H1 (cell line): ENCODE data around the gene PWP1. TPM values are rescaled to one million over a fixed set of nuclear protein-coding genes. Genes with fewer than 3 reads are reported as not detected.

Experiments
- CTCF ChIA-PET: fragments of 300-600 bp; sonication (Branson Sonifier 250); formaldehyde crosslinking; loops from one replicate; lab custom pipeline; 2021; ENCODE audit not compliant: partially characterized antibody; lab: Charles Lee
- POLR2A ChIA-PET: fragments of 300-600 bp; sonication (Branson Sonifier 250); formaldehyde crosslinking; loops from one replicate; lab custom pipeline; 2021; ENCODE audit warnings: inconsistent platforms; ENCODE audit not compliant: partially characterized antibody; lab: Charles Lee
- DNase-seq, 2 experiments: peaks; one replicate each; pipeline versions ENCODE4 v3.0.0 to v3.0.0-alpha.2; 2010 to 2022; ENCODE audit warnings: low spot score in 2 of 2, low read depth in 1 of 2, mixed read lengths in 1 of 2
- FAIRE-seq: peaks from 2 replicates; lab custom pipeline; 2011; peaks lifted over from hg19 to GRCh38; lab: Jason Lieb, UNC
- H2AFZ ChIP-seq: 2 replicates; pipeline ENCODE4 v1.8.1; 2012; ENCODE audit warnings: low read length, inconsistent platforms
- H2AK5ac ChIP-seq: 2 replicates; pipeline ENCODE4 v1.6.1; 2013; ENCODE audit warnings: low read depth, low read length
- H2BK120ac ChIP-seq: replicated peaks from 2 replicates; pipeline ENCODE3; 2013; ENCODE audit warnings: low read depth, low read length, inconsistent platforms
- H2BK12ac ChIP-seq: 2 replicates; pipeline ENCODE4 v1.6.1; 2013; ENCODE audit warnings: low read depth, low read length
- H2BK15ac ChIP-seq: 2 replicates; pipeline ENCODE4 v1.6.1; 2013; ENCODE audit warnings: low read length
- H2BK20ac ChIP-seq: 2 replicates; pipeline ENCODE4 v1.6.1; 2013; ENCODE audit warnings: low read length
- H2BK5ac ChIP-seq: 2 replicates; pipeline ENCODE4 v1.6.1; 2013; ENCODE audit warnings: low read depth, low read length
- H3K14ac ChIP-seq: 2 replicates; pipeline ENCODE4 v1.6.1; 2013; ENCODE audit warnings: inconsistent platforms; ENCODE audit not compliant: insufficient read length
- H3K18ac ChIP-seq: 2 replicates; pipeline ENCODE4 v1.6.1; 2013; ENCODE audit warnings: low read length; ENCODE audit errors: extremely low read depth
- H3K23ac ChIP-seq: 2 replicates; pipeline ENCODE4 v1.6.1; 2013; ENCODE audit warnings: inconsistent platforms; ENCODE audit not compliant: insufficient read length
- H3K23me2 ChIP-seq: 2 replicates; pipeline ENCODE4 v1.6.1; 2013; ENCODE audit warnings: low read depth, low read length
- H3K27ac ChIP-seq: 2 replicates; pipeline ENCODE4 v1.6.1; 2011; ENCODE audit warnings: low read depth, low read length, inconsistent platforms
- H3K27me3 ChIP-seq, 4 experiments: replicated peaks in 1 of 4; 1 replicate in 1 of 4; 2 replicates in 3 of 4; pipeline versions ENCODE4 v1.6.1 to v1.8.1; 2011 to 2013; ENCODE audit warnings: low read length in 3 of 4, mild to moderate bottlenecking in 3 of 4, inconsistent platforms in 2 of 4, mixed read lengths in 2 of 4, moderate library complexity in 1 of 4; ENCODE audit not compliant: control insufficient read depth in 3 of 4, insufficient read depth in 3 of 4; ENCODE audit errors: extremely low read depth in 1 of 4
- H3K36me3 ChIP-seq, 4 experiments: 2 replicates each; pipeline versions ENCODE4 v1.6.1 to v1.8.1; 2011 to 2013; ENCODE audit warnings: mild to moderate bottlenecking in 4 of 4, low read length in 3 of 4, moderate library complexity in 2 of 4, control low read depth in 1 of 4, inconsistent platforms in 1 of 4; ENCODE audit not compliant: insufficient read depth in 4 of 4, control insufficient read depth in 2 of 4
- H3K4ac ChIP-seq: replicated peaks from 2 replicates; pipeline ENCODE3; 2013; ENCODE audit warnings: low read length, low read depth, mixed read lengths, inconsistent platforms; ENCODE audit not compliant: insufficient read length
- H3K4me1 ChIP-seq, 4 experiments: replicated peaks in 1 of 4; 1 replicate in 1 of 4; 2 replicates in 3 of 4; pipeline versions ENCODE4 v1.6.1 to v1.8.1; 2011 to 2013; ENCODE audit warnings: low read length in 3 of 4, inconsistent platforms in 2 of 4, mixed read lengths in 1 of 4; ENCODE audit not compliant: insufficient read depth in 4 of 4, control insufficient read depth in 3 of 4
- H3K4me2 ChIP-seq, 2 experiments: 2 replicates each; pipeline versions ENCODE4 v1.6.1 to v1.8.1; 2011 to 2013; ENCODE audit warnings: low read depth in 2 of 2, low read length in 2 of 2, control low read depth in 1 of 2, inconsistent platforms in 1 of 2, mild to moderate bottlenecking in 1 of 2; ENCODE audit not compliant: insufficient read depth in 1 of 2
- H3K4me3 ChIP-seq, 4 experiments: fragments of 200-600, 300-600 bp in 1 of 4; sonication (generic), shearing (Covaris generic), sonication (Bioruptor Twin) in 1 of 4; 2 replicates each; pipeline versions ENCODE4 v1.5.1 to v1.8.1; 2011 to 2016; ENCODE audit warnings: low read length in 4 of 4, low read depth in 3 of 4, control low read depth in 2 of 4, inconsistent platforms in 2 of 4, mild to moderate bottlenecking in 2 of 4, mixed read lengths in 1 of 4, moderate library complexity in 1 of 4; ENCODE audit not compliant: insufficient read depth in 2 of 4; ENCODE audit errors: extremely low read depth in 1 of 4
- H3K56ac ChIP-seq: replicated peaks from 2 replicates; pipeline ENCODE3; 2013; ENCODE audit warnings: low read depth, mild to moderate bottlenecking, mixed read lengths, low read length, inconsistent platforms; ENCODE audit not compliant: insufficient read length
- H3K79me1 ChIP-seq: 2 replicates; pipeline ENCODE4 v1.6.1; 2013; ENCODE audit warnings: low read depth, low read length, control low read depth
- H3K79me2 ChIP-seq, 2 experiments: 2 replicates each; pipeline versions ENCODE4 v1.6.1 to v1.8.1; 2012 to 2013; ENCODE audit warnings: low read length in 2 of 2, mild to moderate bottlenecking in 2 of 2, inconsistent platforms in 1 of 2; ENCODE audit not compliant: insufficient read depth in 2 of 2, control insufficient read depth in 1 of 2
- H3K9ac ChIP-seq, 4 experiments: replicated peaks in 1 of 4; 1 replicate in 1 of 4; 2 replicates in 3 of 4; pipeline versions ENCODE4 v1.6.1 to v1.8.1; 2011 to 2013; ENCODE audit warnings: low read depth in 3 of 4, low read length in 3 of 4, control low read depth in 2 of 4, mild to moderate bottlenecking in 2 of 4, moderate library complexity in 2 of 4, inconsistent platforms in 1 of 4; ENCODE audit errors: extremely low read depth in 1 of 4
- H3K9me3 ChIP-seq, 2 experiments: 2 replicates each; pipeline versions ENCODE4 v1.6.1 to v1.8.1; 2012 to 2013; ENCODE audit warnings: mild to moderate bottlenecking in 2 of 2, moderate library complexity in 2 of 2, control low read depth in 1 of 2, inconsistent platforms in 1 of 2, low read depth in 1 of 2, low read length in 1 of 2, mixed read lengths in 1 of 2; ENCODE audit not compliant: insufficient read depth in 2 of 2
- H4K20me1 ChIP-seq, 2 experiments: replicated peaks in 1 of 2; 2 replicates each; pipeline versions ENCODE3 to v1.8.1; 2011 to 2013; ENCODE audit warnings: inconsistent platforms in 2 of 2, low read length in 2 of 2, mild to moderate bottlenecking in 1 of 2; ENCODE audit not compliant: insufficient read depth in 2 of 2, control insufficient read depth in 1 of 2
- H4K5ac ChIP-seq: 2 replicates; pipeline ENCODE4 v1.6.1; 2013; ENCODE audit warnings: low read length, low read depth, mixed read lengths, inconsistent platforms; ENCODE audit not compliant: insufficient read length
- H4K8ac ChIP-seq: 2 replicates; pipeline ENCODE4 v1.8.0; 2013; ENCODE audit warnings: mild to moderate bottlenecking, moderate library complexity, low read length, inconsistent platforms; ENCODE audit not compliant: insufficient read depth; ENCODE audit errors: extremely low read depth
- H4K91ac ChIP-seq: replicated peaks from 2 replicates; pipeline ENCODE3; 2013; ENCODE audit warnings: low read length, mixed read lengths, inconsistent platforms; ENCODE audit not compliant: insufficient read length
- ASH2L ChIP-seq: fragments of 200-600, 300-600 bp; sonication (generic); IDR thresholded peaks from one replicate; pipeline ENCODE4 v1.7.1; 2017; ENCODE audit warnings: low read length
- ATF3 ChIP-seq: IDR thresholded peaks from 2 replicates; pipeline ENCODE4 v1.6.1; 2011; ENCODE audit warnings: low read depth, mild to moderate bottlenecking, low read length; ENCODE audit not compliant: insufficient read depth
- HDAC2 ChIP-seq, 2 experiments: fragments of 300-600 bp in 1 of 2; sonication (generic) in 1 of 2; IDR thresholded peaks; 2 replicates each; pipeline ENCODE4 v1.6.1; 2011 to 2012; ENCODE audit warnings: low read depth in 2 of 2, low read length in 2 of 2, mild to moderate bottlenecking in 2 of 2, moderate library complexity in 2 of 2, borderline replicate concordance in 1 of 2, inconsistent platforms in 1 of 2
- RAD21 ChIP-seq, 2 experiments: IDR thresholded peaks in 1 of 2; conservative IDR thresholded peaks in 1 of 2; 2 replicates each; pipeline ENCODE4 v1.6.1; 2011; ENCODE audit warnings: low read depth in 2 of 2, low read length in 2 of 2, improper control_type of control experiment in 1 of 2, inconsistent platforms in 1 of 2, mild to moderate bottlenecking in 1 of 2, moderate library complexity in 1 of 2
- SAP30 ChIP-seq: fragments of 300-600 bp; sonication (generic); IDR thresholded peaks from 2 replicates; pipeline ENCODE4 v1.7.1; 2012; ENCODE audit warnings: low read length, moderate library complexity, mild to moderate bottlenecking, inconsistent platforms; ENCODE audit not compliant: insufficient read depth, insufficient replicate concordance
- TAF7 ChIP-seq: optimal IDR thresholded peaks from 2 replicates; pipeline ENCODE3; 2011; ENCODE audit warnings: low read depth, mild to moderate bottlenecking, inconsistent platforms, low read length, moderate library complexity, borderline replicate concordance
- WGBS, 2 experiments: shearing (Covaris generic) in 1 of 2; methylation state at CpG; one replicate each; pipeline versions ENCODE4 v1.1.6 to v1.1.7; 2013 to 2015; ENCODE audit warnings: low lambda C conversion rate in 2 of 2, mixed read lengths in 2 of 2, inconsistent platforms in 1 of 2, low coverage in 1 of 2, missing lambda C conversion rate in 1 of 2; ENCODE audit not compliant: insufficient replicate concordance in 2 of 2, insufficient coverage in 1 of 2, insufficient read length in 1 of 2; ENCODE audit errors: extremely low coverage in 1 of 2, missing lambda C conversion rate in 1 of 2; 5-methylcytosine and 5-hydroxymethylcytosine counted together
- polyA plus RNA-seq, 7 experiments: library from polyadenylated mRNA; depleted of rRNA in 3 of 7; stranded (reverse) in 5 of 7; unstranded in 2 of 7; fragments of >200 nt in 5 of 7; fragments of 200-250 nt in 2 of 7; gene quantifications; 1 replicate in 5 of 7; 2 replicates in 1 of 7; 4 replicates in 1 of 7; pipeline versions ENCODE4 v1.2.1 to v1.2.3, GENCODE V29; 2011 to 2013; ENCODE audit warnings: missing spikeins in 2 of 7, mixed read lengths in 2 of 7
- total RNA-seq: library from RNA; stranded (reverse); fragmentation: NEBNext Ultra II Directional; extraction: Animal tissue kit (Norgen Biotek cat#: 25700); gene quantifications from 2 replicates; pipeline ENCODE4 v1.2.1, GENCODE V29; 2021

Gene PWP1
- total and polyA plus RNA-seq, 2 of the 8 experiments (the other 6 are each of a cell fraction or from before 2014, with no cell fraction given): 57.8 to 78.5 TPM

GRCh38 chr12:107761502-107761904 is 75.9 kb downstream of the PWP1 start:
- Histone ChIP-seq H3K27me3 (no peaks in the 10 kb centered on the region), H3K79me2 (peaks cover 6 to 30% of the 10 kb centered on the region in 2 experiments; a peak in 3 of 4 replicates), H2BK120ac (no peak overlapping the region), H3K14ac (no peak overlapping the region), H4K5ac (no peak overlapping the region), H3K4me2 (peak overlapping the region; percentile 99), H4K20me1 (peaks cover 0 to 2% of the 10 kb centered on the region in 2 experiments), H3K27ac (no peak overlapping the region), H4K8ac (peak overlapping the region; percentile 39; the same call in 1 of the 2 replicates), H3K4ac (no peak overlapping the region), H3K4me1 (peaks cover 0 to 8% (median under 1%) of the 10 kb centered on the region in 4 experiments; a peak in 3 of 7 replicates)
- ChIA-PET CTCF (interaction anchor here (1.2 to 2.9 kb wide), 5 partner anchors 13 to 147 kb away, joined by 3 to 22 read pairs (median 3); partner anchors contain the start of gene ASCL4), POLR2A (interaction anchor here (0.6 to 1.5 kb wide), 3 partner anchors 11 to 103 kb away, joined by 3 to 6 read pairs (median 3); partner anchors contain the start of gene ASCL4)
- DNase-seq: no peak
- 0 out of 4 replicates have a peak, but pooled peaks of 1 of the 2 experiments have one; percentile 8 for TF ChIP-seq RAD21 (IDR thresholded peaks at IDR 0.05 in 1 of 2, conservative IDR thresholded peaks at IDR 0.05 in 1 of 2; ENCODE audit: low read depth in 2 of 2, low read length in 2 of 2)
- no peak for TF ChIP-seq TAF7
- no peak for TF ChIP-seq ATF3
- TF ChIP-seq ASH2L: peak; percentile 40
- TF ChIP-seq SAP30: peak; percentile 92
- no peak; a peak in 1 of 4 replicates for TF ChIP-seq HDAC2 (IDR thresholded peaks at IDR 0.05; ENCODE audit: borderline replicate concordance in 1 of 2, low read depth in 2 of 2, low read length in 2 of 2)
- TF ChIP-seq, all 59 proteins: peak for 3
- peak overlapping the region; percentile 99 for H2AFZ ChIP-seq
- H2AK5ac ChIP-seq: no peak overlapping the region
- H2BK20ac ChIP-seq: no peak overlapping the region
- no peak overlapping the region for H3K56ac ChIP-seq
- no peaks in the 10 kb centered on the region for H3K79me1 ChIP-seq
- no peak overlapping the region for H2BK15ac ChIP-seq
- no peak overlapping the region for H2BK12ac ChIP-seq
- H3K9ac ChIP-seq: peak overlapping the region in 3 of 4 experiments; percentile 24 to 87 (median 31); a peak in 5 of 7 replicates
- WGBS, 2 experiments: 3% methylated on average over 12 of the region's 12 CpGs; no CpG with 5 or more reads in 1 of the 2 experiments
- no peak overlapping the region for H4K91ac ChIP-seq
- no peak overlapping the region for H2BK5ac ChIP-seq
- peak overlapping the region; percentile 52 to 87 (median 82) for H3K4me3 ChIP-seq
- no peak overlapping the region for H3K23ac ChIP-seq
- peaks cover 0 to 6% (median 2%) of the 10 kb centered on the region in 4 experiments; a peak in 4 of 8 replicates for H3K36me3 ChIP-seq
- no peak for FAIRE-seq
- no peaks in the 10 kb centered on the region for H3K9me3 ChIP-seq
- no peak overlapping the region for H3K18ac ChIP-seq
- H3K23me2 ChIP-seq: peaks cover 12% of the 10 kb centered on the region
